Kidney (tissue), 14 donors: Measurements from ENCODE around the gene NRTN. TPM values are rescaled to one million over a fixed set of nuclear protein-coding genes. Genes with fewer than 3 reads are reported as not detected.

Experiments
- DNase-seq, 5 donors: peaks; one replicate each; pipeline ENCODE4 v3.0.0-alpha.2; 2013 to 2020
- FAIRE-seq: peaks from 2 replicates; lab custom pipeline; 2012; peaks lifted over from hg19 to GRCh38; lab: Jason Lieb, UNC
- H3K27ac ChIP-seq, 2 donors: one replicate each; pipeline ENCODE4 v1.7.0; 2013; ENCODE audit warnings: low read depth in 2 of 2, low read length in 2 of 2, inconsistent platforms in 1 of 2
- H3K27me3 ChIP-seq: one replicate; pipeline ENCODE4 v1.7.1; 2013; ENCODE audit warnings: low read length, inconsistent platforms; ENCODE audit not compliant: control insufficient read depth, insufficient read depth
- H3K36me3 ChIP-seq, 3 donors: one replicate each; pipeline versions ENCODE4 v1.7.0 to v1.7.1; 2013; ENCODE audit warnings: low read length in 3 of 3, control low read depth in 1 of 3, inconsistent platforms in 1 of 3; ENCODE audit not compliant: insufficient read depth in 3 of 3, control insufficient read depth in 2 of 3
- H3K4me1 ChIP-seq, 3 donors: one replicate each; pipeline versions ENCODE4 v1.7.0 to v1.7.1; 2013; ENCODE audit warnings: low read length in 3 of 3, inconsistent platforms in 1 of 3, low read depth in 1 of 3; ENCODE audit not compliant: control insufficient read depth in 2 of 3, insufficient read depth in 2 of 3
- H3K4me3 ChIP-seq, 3 donors: one replicate each; pipeline versions ENCODE4 v1.7.0 to v1.8.1; 2013; ENCODE audit warnings: low read length in 3 of 3, control low read depth in 1 of 3, inconsistent platforms in 1 of 3
- H3K9ac ChIP-seq, 3 donors: one replicate each; pipeline versions ENCODE4 v1.7.0 to v1.7.1; 2013; ENCODE audit warnings: low read length in 3 of 3, control low read depth in 1 of 3, inconsistent platforms in 1 of 3
- H3K9me3 ChIP-seq, 3 donors: one replicate each; pipeline versions ENCODE4 v1.7.0 to v1.7.1; 2013; ENCODE audit warnings: low read length in 3 of 3, control low read depth in 1 of 3, inconsistent platforms in 1 of 3; ENCODE audit not compliant: control insufficient read depth in 2 of 3, insufficient read depth in 1 of 3
- CTCF ChIP-seq: IDR thresholded peaks from 3 replicates; pipeline ENCODE4 v1.5.1; 2012; ENCODE audit warnings: mild to moderate bottlenecking, moderate library complexity, borderline replicate concordance; ENCODE audit not compliant: insufficient read depth; ENCODE audit errors: extremely low read depth
- intact Hi-C: fragments of 100-400 bp; cut with DNase I; formaldehyde crosslinking; loops from one replicate; pipeline ENCODE4 v1.11.1; 2022
- polyA plus RNA-seq: library from polyadenylated mRNA; stranded (reverse); fragments of 350-450 nt; fragmentation: Illumina TruSeq; extraction: RNeasy Lipid Tissue Mini Kit (QIAGEN cat#74804); gene quantifications from one replicate; pipeline ENCODE4 v1.2.3, GENCODE V29; 2014; ENCODE audit warnings: low read depth, low replicate concordance; ENCODE audit not compliant: insufficient read depth
- total RNA-seq: library from RNA; stranded (reverse); fragmentation: NEBNext Ultra II Directional; extraction: Animal tissue kit (Norgen Biotek cat#: 25700); gene quantifications from one replicate; pipeline ENCODE4 v1.2.1, GENCODE V29; 2021
- donor health status: control.
- donor health status: control.
- donor health status: control.
- donor health status: control.
- donor health status: control.
- donor health status: DM: yes; HTN: yes; CAD: no.
- donor health status: Normal renal cell carcinoma (clear cell type).

Gene NRTN
- total and polyA plus RNA-seq, 2 donors from 2014 or later, result 3.5 to 5.8 TPM

- Histone ChIP-seq H3K9me3 (no peaks in the 10 kb centered on the region), H3K27me3 (no peaks in the 10 kb centered on the region), H3K4me3 (no peak overlapping the region), H3K9ac (no peak overlapping the region), H3K27ac (no peak overlapping the region), H3K36me3 (no peaks in the 10 kb centered on the region), H3K4me1 (no peaks in the 10 kb centered on the region)
- intact Hi-C loops, result no loop called here
- TF ChIP-seq CTCF, result no peak
- no peak for DNase-seq
- FAIRE-seq, result no peak
These were observed 36.9 kb upstream of the NRTN start for GRCh38 chr19:5767949-5768348.

- Histone ChIP-seq H3K27ac (no peak overlapping the region), H3K4me3 (no peak overlapping the region), H3K4me1 (no peaks in the 10 kb centered on the region), H3K27me3 (no peaks in the 10 kb centered on the region), H3K9me3 (peaks cover 0 to 3% (median 0%) of the 10 kb centered on the region in 3 donors), H3K9ac (no peak overlapping the region), H3K36me3 (no peaks in the 10 kb centered on the region)
- no peak for DNase-seq
- no peak for TF ChIP-seq CTCF
- FAIRE-seq, result no peak
- intact Hi-C loops, result no loop called here
These were observed 32.5 kb upstream of the NRTN start for GRCh38 chr19:5772416-5772815.

- no peak for DNase-seq
- no peaks in the 10 kb centered on the region for H3K27me3 ChIP-seq
- intact Hi-C loops, result no loop called here
- H3K36me3 ChIP-seq, result no peaks in the 10 kb centered on the region
- H3K9ac ChIP-seq, result no peak overlapping the region
- H3K27ac ChIP-seq, result no peak overlapping the region
- H3K4me3 ChIP-seq, result no peak overlapping the region
- no peak for FAIRE-seq
- H3K4me1 ChIP-seq, result no peaks in the 10 kb centered on the region
- TF ChIP-seq CTCF, result no peak
- H3K9me3 ChIP-seq, result peaks cover 0 to 3% (median 0%) of the 10 kb centered on the region in 3 donors
These were observed 31.6 kb upstream of the NRTN start for GRCh38 chr19:5773276-5773675.

GRCh38 chr19:5774921-5775320 lies 29.9 kb upstream of the NRTN start:
- Histone ChIP-seq H3K27ac (no peak overlapping the region), H3K36me3 (no peaks in the 10 kb centered on the region), H3K9me3 (peaks cover 0 to 3% (median 0%) of the 10 kb centered on the region in 3 donors), H3K27me3 (no peaks in the 10 kb centered on the region), H3K4me3 (no peak overlapping the region), H3K9ac (no peak overlapping the region), H3K4me1 (no peaks in the 10 kb centered on the region)
- intact Hi-C loops, result no loop called here
- FAIRE-seq, result no peak
- TF ChIP-seq CTCF, result no peak
- DNase-seq, result no peak
